DND-41 (cell line): ENCODE measurements around the gene ADO.

Experiments used
- EZH2 ChIP-seq: IDR thresholded peaks from 3 replicates; pipeline ENCODE4 v1.6.1; 2012; ENCODE audit warnings: borderline replicate concordance, low read depth, mild to moderate bottlenecking, moderate library complexity, low read length, inconsistent platforms; ENCODE audit not compliant: severe bottlenecking
- TF ChIP-seq, protein P1 (sequence below): IDR thresholded peaks from 2 replicates; pipeline ENCODE4 v1.5.1; 2012; ENCODE audit warnings: borderline replicate concordance, low read length, moderate library complexity, mild to moderate bottlenecking; ENCODE audit not compliant: poor library complexity, severe bottlenecking; ENCODE audit errors: extremely low read depth

DNA sequence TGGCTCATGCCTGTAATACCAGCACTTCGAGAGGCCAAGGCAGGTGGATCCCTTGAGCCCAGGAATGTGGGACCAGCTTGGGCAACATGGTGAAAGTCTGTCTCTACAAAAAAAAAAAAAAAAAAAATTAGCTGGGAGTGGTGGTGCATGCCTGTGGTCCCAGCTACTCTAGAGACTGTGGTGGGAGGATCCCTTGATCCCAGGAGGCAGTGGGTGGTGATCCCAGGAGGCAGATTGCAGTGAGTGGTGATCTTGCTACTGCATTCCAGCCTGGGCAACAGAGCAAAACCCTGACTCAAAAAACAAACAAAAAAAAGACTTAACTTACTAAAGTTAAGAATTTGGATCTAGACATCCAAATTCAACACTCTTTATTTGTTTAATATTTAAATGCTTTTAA is 10.2 kb upstream of the ADO start:
- TF ChIP-seq, protein P1, sequence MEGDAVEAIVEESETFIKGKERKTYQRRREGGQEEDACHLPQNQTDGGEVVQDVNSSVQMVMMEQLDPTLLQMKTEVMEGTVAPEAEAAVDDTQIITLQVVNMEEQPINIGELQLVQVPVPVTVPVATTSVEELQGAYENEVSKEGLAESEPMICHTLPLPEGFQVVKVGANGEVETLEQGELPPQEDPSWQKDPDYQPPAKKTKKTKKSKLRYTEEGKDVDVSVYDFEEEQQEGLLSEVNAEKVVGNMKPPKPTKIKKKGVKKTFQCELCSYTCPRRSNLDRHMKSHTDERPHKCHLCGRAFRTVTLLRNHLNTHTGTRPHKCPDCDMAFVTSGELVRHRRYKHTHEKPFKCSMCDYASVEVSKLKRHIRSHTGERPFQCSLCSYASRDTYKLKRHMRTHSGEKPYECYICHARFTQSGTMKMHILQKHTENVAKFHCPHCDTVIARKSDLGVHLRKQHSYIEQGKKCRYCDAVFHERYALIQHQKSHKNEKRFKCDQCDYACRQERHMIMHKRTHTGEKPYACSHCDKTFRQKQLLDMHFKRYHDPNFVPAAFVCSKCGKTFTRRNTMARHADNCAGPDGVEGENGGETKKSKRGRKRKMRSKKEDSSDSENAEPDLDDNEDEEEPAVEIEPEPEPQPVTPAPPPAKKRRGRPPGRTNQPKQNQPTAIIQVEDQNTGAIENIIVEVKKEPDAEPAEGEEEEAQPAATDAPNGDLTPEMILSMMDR: no peak
- TF ChIP-seq EZH2: no peak
